ENCODE measurements around the gene PPM1D.
"Not testable (repeated sequence)": the region's sequence is repeated elsewhere in the genome, so short reads cannot be mapped to it uniquely, and the experiment has no call there.

The PPM1D gene

DNA sequence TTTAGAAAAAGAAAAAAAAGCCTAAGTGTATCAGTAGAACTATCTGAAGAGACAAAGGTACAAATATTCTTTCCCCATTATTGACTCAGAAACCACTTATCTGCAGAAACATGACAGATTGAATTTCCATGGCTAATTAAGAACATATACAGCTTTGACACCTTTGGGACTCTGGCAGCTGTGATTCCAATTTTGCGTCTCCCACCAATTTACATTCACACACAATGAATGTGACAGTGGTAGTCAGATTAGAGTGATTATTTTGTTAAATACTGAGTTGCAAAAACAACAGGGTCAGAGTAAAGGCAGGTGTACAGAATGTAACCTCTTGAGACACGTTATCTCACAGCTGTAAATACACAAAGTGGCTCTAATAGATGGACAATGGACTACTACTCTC lies 5.3 kb upstream of the PPM1D start:
- H3K36me3 ChIP-seq (ENCODE audit: control insufficient read depth, low read depth, low read length) = no peaks in the 10 kb centered on the region
- no peaks in the 10 kb centered on the region for H3K9me3 ChIP-seq (ENCODE audit: control insufficient read depth, low read depth, low read length)
- no peaks in the 10 kb centered on the region for H3K27me3 ChIP-seq (ENCODE audit: control insufficient read depth, insufficient read depth, low read length)
- no peak overlapping the region for H3K4me3 ChIP-seq (ENCODE audit: low read length)
- H3K9ac ChIP-seq (ENCODE audit: low read length) = no peak overlapping the region
- H3K27ac ChIP-seq (ENCODE audit: low read length) = no peak overlapping the region
- peaks cover 7% of the 10 kb centered on the region for H3K4me1 ChIP-seq (ENCODE audit: control insufficient read depth, low read depth, low read length)

DNA sequence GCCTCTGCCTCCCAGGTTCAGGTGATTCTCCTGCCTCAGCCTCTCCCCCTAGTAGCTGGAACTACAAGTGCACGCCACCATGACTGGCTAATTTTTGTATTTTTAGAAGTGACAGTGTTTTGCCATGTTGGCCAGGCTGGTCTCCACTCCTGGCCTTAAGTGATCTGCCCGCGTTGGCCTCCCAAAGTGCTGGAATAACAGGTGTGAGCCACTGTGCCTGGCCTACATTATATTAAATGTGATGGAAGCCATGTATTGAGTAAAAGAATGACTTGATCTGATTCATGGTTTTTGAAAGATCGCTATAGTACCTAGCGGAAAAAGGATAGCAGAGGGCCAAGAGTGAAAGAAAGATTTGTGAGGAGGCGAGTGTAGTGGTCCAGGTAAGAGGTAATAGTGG lies 2.7 kb upstream of the PPM1D start:
- Histone ChIP-seq H3K36me3 (ENCODE audit: control insufficient read depth, low read depth, low read length) (no peaks in the 10 kb centered on the region), H3K9ac (ENCODE audit: low read length) (no peak overlapping the region), H3K4me1 (ENCODE audit: control insufficient read depth, low read depth, low read length) (peaks cover 10% of the 10 kb centered on the region), H3K27ac (ENCODE audit: low read length) (no peak overlapping the region), H3K9me3 (ENCODE audit: control insufficient read depth, low read depth, low read length) (no peaks in the 10 kb centered on the region), H3K4me3 (ENCODE audit: low read length) (no peak overlapping the region), H3K27me3 (ENCODE audit: control insufficient read depth, insufficient read depth, low read length) (no peaks in the 10 kb centered on the region)

DNA sequence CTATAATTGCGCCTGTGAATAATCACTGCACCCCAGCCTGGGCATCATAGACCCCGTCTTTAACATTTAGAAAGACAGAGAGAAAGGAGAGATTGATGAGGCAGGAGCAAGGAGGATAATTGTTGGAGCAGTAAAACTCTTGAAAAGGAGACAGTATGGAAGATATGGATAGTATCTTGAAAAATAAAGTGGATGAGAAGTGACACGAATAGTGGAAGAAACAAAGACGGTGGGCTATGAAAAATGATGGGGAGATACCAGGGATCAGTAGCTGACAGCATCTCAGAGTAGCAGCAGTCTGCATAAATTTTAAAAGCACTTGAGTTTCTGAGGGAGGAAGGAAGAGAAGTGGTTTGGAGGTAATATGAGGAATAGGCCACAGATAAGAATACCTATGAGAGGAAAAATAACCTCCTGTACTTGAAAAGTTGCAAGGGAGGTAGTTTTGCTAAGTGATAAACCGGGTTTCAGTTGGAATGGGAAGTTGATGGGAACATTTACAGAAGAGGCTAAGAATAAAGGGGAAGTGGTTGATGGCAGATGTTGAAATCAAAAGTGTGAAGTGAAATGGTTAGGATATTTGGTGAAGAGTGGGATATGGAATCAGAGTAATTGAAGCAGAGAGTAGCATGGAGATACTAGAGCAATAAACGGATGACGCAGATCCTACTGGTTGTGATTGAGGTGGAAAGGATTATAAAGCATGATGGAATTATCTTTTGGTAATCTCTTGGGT lies 1.8 kb upstream of the PPM1D start:
- no peaks in the 10 kb centered on the region for H3K9me3 ChIP-seq (ENCODE audit: control insufficient read depth, low read depth, low read length)
- no peaks in the 10 kb centered on the region for H3K36me3 ChIP-seq (ENCODE audit: control insufficient read depth, low read depth, low read length)
- no peak overlapping the region for H3K27ac ChIP-seq (ENCODE audit: low read length)
- no peak overlapping the region for H3K9ac ChIP-seq (ENCODE audit: low read length)
- H3K4me1 ChIP-seq (ENCODE audit: control insufficient read depth, low read depth, low read length) = peaks cover 10% of the 10 kb centered on the region
- no peaks in the 10 kb centered on the region for H3K27me3 ChIP-seq (ENCODE audit: control insufficient read depth, insufficient read depth, low read length)
- no peak overlapping the region for H3K4me3 ChIP-seq (ENCODE audit: low read length)

DNA sequence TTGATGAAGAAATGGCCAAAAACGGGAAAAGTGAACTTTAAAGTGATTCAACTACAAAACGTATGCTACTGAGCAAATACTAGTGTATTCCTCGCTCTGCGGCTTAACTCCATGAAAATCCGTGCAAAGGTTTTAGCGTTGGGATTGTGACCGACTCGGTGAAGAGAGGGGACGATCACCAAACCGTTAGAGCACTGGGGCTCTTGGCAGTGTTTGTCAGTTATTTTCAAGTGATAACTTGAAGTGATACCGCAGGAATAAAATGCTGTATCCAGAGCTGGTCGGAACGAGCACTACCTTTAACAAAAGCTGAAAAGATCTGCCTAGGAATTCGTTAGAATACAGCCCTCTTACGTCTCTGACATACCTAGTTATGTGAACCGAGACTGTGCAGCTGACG lies 773 bp upstream of the PPM1D start:
- H3K36me3 ChIP-seq (ENCODE audit: control insufficient read depth, low read depth, low read length) = no peaks in the 10 kb centered on the region
- peak overlapping the region; percentile 99 for H3K27ac ChIP-seq (ENCODE audit: low read length)
- peak overlapping the region; percentile 99 for H3K9ac ChIP-seq (ENCODE audit: low read length)
- no peaks in the 10 kb centered on the region for H3K9me3 ChIP-seq (ENCODE audit: control insufficient read depth, low read depth, low read length)
- no peaks in the 10 kb centered on the region for H3K27me3 ChIP-seq (ENCODE audit: control insufficient read depth, insufficient read depth, low read length)
- peaks cover 10% of the 10 kb centered on the region for H3K4me1 ChIP-seq (ENCODE audit: control insufficient read depth, low read depth, low read length)
- H3K4me3 ChIP-seq (ENCODE audit: low read length) = peak overlapping the region; percentile 85

DNA sequence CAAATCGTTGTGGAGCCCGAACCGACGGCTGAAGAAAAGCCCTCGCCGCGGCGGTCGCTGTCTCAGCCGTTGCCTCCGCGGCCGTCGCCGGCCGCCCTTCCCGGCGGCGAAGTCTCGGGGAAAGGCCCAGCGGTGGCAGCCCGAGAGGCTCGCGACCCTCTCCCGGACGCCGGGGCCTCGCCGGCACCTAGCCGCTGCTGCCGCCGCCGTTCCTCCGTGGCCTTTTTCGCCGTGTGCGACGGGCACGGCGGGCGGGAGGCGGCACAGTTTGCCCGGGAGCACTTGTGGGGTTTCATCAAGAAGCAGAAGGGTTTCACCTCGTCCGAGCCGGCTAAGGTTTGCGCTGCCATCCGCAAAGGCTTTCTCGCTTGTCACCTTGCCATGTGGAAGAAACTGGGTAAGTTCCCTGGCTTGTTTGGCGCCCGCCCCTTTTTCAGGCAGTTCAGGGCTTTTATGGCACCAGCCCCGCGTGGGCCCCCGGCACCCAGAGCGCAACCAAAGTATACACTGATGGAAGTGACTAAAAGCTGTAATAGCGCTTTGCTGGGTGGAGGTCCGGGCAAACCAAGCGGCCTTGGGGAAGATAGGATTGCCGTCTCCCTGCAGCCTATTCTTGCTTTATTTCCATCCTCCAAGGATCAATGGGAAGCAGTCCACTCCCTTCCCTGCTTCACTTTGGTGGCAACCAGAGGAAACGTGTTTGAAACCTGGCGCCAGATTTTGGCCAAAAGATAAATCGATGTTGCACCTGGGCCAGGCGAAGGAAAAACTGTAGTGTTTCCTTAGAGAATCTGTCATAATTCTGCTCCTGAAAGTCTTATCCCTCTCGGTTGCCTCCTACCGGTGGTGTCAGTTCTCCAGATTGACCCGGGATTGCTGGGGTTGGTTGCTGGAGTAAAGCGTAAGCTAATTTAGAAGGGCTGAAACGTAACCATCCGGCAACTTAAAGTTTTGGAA lies 775 bp downstream of the PPM1D start:
- Histone ChIP-seq H3K27me3 (ENCODE audit: control insufficient read depth, insufficient read depth, low read length) (no peaks in the 10 kb centered on the region), H3K27ac (ENCODE audit: low read length) (peak overlapping the region; percentile 64), H3K36me3 (ENCODE audit: control insufficient read depth, low read depth, low read length) (no peaks in the 10 kb centered on the region), H3K4me1 (ENCODE audit: control insufficient read depth, low read depth, low read length) (peaks cover 10% of the 10 kb centered on the region), H3K9me3 (ENCODE audit: control insufficient read depth, low read depth, low read length) (no peaks in the 10 kb centered on the region), H3K9ac (ENCODE audit: low read length) (peak overlapping the region; percentile 86), H3K4me3 (ENCODE audit: low read length) (peak overlapping the region; percentile 85)

DNA sequence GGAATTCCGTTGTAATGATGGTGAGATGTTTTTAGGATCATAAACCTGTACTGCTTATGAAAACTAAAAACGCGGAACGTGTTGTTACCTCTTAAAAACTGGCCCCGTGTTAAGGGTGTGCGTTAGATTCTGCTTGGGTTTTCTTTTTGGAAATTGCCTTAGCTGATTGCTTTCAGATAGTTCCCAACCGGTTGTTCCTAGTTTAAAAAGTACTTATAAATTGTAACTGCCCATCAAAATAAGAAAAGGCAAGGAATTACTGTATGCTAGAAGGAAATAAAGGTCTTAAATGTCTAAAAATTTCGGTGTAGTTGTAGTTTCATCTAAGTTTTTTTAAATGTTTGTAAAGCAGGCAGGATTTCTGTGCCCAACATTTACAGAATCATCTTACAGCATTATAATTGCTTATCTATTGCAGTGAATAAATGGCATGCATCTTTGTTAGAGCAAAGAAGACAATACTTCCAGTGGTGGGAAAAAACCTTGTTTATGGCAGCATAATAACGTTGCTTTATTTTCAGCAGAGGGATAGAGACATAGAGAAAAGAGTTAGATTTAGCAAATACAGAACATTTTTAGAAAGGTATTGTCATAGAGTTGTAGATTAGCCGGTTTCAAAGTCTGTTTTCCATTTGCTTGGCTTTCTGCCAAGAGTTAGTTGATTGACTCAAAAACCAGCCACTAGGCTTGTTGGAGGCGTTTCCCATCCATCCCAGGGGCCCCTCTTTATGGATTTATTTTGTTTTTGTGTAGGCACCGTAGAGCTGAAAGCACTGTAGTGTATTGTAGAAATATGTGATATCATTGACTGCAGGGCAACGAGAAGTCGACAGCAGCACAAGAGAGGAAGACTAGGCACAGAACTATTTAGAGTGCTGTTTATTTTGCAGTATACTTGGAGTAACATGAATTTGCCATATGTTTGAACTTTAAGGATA lies 1.7 kb downstream of the PPM1D start:
- H3K4me3 ChIP-seq (ENCODE audit: low read length) = peak overlapping the region; percentile 85
- H3K27me3 ChIP-seq (ENCODE audit: control insufficient read depth, insufficient read depth, low read length) = no peaks in the 10 kb centered on the region
- no peaks in the 10 kb centered on the region for H3K36me3 ChIP-seq (ENCODE audit: control insufficient read depth, low read depth, low read length)
- H3K9me3 ChIP-seq (ENCODE audit: control insufficient read depth, low read depth, low read length) = no peaks in the 10 kb centered on the region
- H3K4me1 ChIP-seq (ENCODE audit: control insufficient read depth, low read depth, low read length) = peaks cover 10% of the 10 kb centered on the region
- H3K27ac ChIP-seq (ENCODE audit: low read length) = no peak overlapping the region
- H3K9ac ChIP-seq (ENCODE audit: low read length) = peak overlapping the region; percentile 86

DNA sequence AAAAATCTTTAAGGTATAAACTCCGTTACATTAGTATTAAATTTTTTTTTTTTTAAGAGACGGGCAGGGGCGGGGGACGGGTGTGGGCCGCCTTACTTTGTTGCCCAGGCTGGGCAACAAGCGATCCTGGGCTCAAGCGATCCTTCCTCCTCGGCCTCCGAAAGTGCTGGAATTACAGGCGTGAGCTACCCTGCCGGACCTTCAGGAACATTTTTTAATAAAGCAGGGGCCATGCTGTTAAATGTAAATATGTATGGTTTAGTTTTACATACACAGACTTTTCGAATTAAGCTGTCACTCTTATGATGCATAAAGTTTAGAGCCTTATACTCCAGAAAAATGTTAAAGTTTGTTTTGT lies 2.4 kb downstream of the PPM1D start:
- Histone ChIP-seq H3K9me3 (ENCODE audit: control insufficient read depth, low read depth, low read length) (no peaks in the 10 kb centered on the region), H3K4me1 (ENCODE audit: control insufficient read depth, low read depth, low read length) (peaks cover 10% of the 10 kb centered on the region), H3K27me3 (ENCODE audit: control insufficient read depth, insufficient read depth, low read length) (no peaks in the 10 kb centered on the region), H3K4me3 (ENCODE audit: low read length) (peak overlapping the region; percentile 85), H3K36me3 (ENCODE audit: control insufficient read depth, low read depth, low read length) (no peaks in the 10 kb centered on the region), H3K27ac (ENCODE audit: low read length) (no peak overlapping the region), H3K9ac (ENCODE audit: low read length) (peak overlapping the region; percentile 86)

DNA sequence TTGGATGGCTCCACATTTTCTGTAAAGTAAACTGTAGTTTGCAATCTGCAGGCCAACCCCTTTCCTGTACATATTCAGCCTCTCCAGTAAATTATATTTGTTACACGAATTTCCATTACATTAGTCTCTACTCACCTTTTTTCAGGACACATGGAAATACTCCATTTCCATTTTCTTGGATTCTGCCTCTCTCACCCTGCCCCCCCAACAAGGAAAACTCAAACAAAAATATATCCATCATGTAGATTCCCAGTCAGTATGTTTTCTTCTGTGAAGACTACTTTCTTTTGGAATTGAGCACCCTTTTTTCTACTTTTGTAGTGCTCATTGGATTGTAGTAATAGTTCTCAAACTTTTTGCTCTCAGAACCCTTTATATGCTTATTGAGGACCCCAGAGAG lies 2.9 kb downstream of the PPM1D start:
- peaks cover 10% of the 10 kb centered on the region for H3K4me1 ChIP-seq (ENCODE audit: control insufficient read depth, low read depth, low read length)
- H3K9ac ChIP-seq (ENCODE audit: low read length) = peak overlapping the region; percentile 86
- H3K27me3 ChIP-seq (ENCODE audit: control insufficient read depth, insufficient read depth, low read length) = no peaks in the 10 kb centered on the region
- H3K4me3 ChIP-seq (ENCODE audit: low read length) = peak overlapping the region; percentile 85
- H3K9me3 ChIP-seq (ENCODE audit: control insufficient read depth, low read depth, low read length) = no peaks in the 10 kb centered on the region
- no peak overlapping the region for H3K27ac ChIP-seq (ENCODE audit: low read length)
- H3K36me3 ChIP-seq (ENCODE audit: control insufficient read depth, low read depth, low read length) = no peaks in the 10 kb centered on the region

DNA sequence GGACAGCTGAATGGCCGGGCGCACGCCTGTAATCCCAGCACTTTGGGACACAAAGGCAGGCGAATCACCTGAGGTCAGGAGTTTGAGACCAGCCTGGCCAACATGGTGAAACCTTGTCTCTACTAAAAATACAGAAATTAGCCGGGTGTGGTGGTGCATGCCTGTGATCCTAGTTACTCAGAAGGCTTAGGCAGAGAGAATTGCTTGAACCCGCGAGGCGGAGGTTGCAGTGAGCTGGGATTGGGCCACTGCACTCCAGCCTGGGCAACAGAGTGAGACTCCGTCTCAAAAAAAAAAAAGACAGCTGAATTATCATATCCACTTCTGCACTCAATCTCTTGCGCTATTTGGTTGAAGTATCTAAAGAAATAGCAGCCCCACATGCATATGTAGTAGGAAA lies 3.5 kb downstream of the PPM1D start:
- H3K9ac ChIP-seq (ENCODE audit: low read length); H3K4me1 ChIP-seq (ENCODE audit: control insufficient read depth, low read depth, low read length); H3K36me3 ChIP-seq (ENCODE audit: control insufficient read depth, low read depth, low read length); H3K9me3 ChIP-seq (ENCODE audit: control insufficient read depth, low read depth, low read length); H3K27me3 ChIP-seq (ENCODE audit: control insufficient read depth, insufficient read depth, low read length); H3K27ac ChIP-seq (ENCODE audit: low read length); H3K4me3 ChIP-seq (ENCODE audit: low read length): not testable (repeated sequence)

DNA sequence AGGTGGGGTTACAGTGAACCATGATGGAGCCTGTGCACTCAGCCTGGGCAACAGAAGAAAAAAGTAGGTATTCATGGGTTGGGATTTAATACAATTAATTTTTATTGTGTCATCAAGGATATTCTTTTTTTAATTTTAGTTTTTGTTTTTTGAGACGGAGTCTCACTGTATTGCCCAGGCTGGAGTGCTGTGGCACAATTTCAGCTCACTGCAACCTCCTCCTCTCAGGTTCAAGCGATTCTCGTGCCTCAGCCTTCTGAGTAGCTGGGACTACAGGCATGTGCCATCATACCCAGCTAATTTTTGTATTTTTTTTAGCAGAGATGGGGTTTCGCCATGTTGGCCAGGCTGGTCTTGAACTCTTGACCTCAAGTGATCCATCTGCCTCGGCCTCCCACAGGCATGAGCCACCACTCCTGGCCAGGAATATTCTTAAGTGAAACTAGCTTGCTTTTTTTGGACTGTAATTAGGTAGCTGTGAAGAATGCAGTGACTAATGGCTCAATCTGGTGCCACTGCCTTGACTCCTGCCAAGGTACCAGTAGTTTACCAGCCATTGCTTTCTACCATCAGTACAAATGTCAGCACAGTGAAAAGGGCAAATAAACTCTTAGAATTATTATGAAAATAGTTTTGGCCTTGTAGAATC lies 4.8 kb downstream of the PPM1D start:
- no peak overlapping the region for H3K4me3 ChIP-seq (ENCODE audit: low read length)
- H3K9ac ChIP-seq (ENCODE audit: low read length) = no peak overlapping the region
- H3K4me1 ChIP-seq (ENCODE audit: control insufficient read depth, low read depth, low read length) = peaks cover 4% of the 10 kb centered on the region
- no peaks in the 10 kb centered on the region for H3K36me3 ChIP-seq (ENCODE audit: control insufficient read depth, low read depth, low read length)
- H3K27me3 ChIP-seq (ENCODE audit: control insufficient read depth, insufficient read depth, low read length) = no peaks in the 10 kb centered on the region
- H3K9me3 ChIP-seq (ENCODE audit: control insufficient read depth, low read depth, low read length) = no peaks in the 10 kb centered on the region
- H3K27ac ChIP-seq (ENCODE audit: low read length) = no peak overlapping the region

DNA sequence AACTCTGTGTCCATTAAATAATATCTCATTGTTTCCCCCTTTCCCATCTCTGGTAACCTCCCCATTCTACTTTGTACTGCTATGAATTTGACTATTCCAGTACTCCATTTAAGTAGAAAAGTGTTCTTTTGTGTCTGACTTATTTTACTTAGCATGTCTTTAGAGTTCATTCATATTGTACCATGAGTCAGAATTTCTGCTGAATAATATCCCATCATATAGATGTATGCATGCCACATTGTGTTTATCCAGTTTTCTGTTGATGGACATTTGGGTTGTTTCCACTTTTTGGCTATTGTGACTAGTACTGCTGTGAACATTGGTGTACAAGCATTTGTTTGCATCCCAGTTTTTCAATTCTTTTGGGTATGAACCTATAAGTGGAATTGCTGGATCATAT lies 6.0 kb downstream of the PPM1D start:
- Histone ChIP-seq H3K9ac (ENCODE audit: low read length) (no peak overlapping the region), H3K9me3 (ENCODE audit: control insufficient read depth, low read depth, low read length) (no peaks in the 10 kb centered on the region), H3K36me3 (ENCODE audit: control insufficient read depth, low read depth, low read length) (no peaks in the 10 kb centered on the region), H3K27ac (ENCODE audit: low read length) (no peak overlapping the region), H3K4me3 (ENCODE audit: low read length) (no peak overlapping the region), H3K27me3 (ENCODE audit: control insufficient read depth, insufficient read depth, low read length) (no peaks in the 10 kb centered on the region), H3K4me1 (ENCODE audit: control insufficient read depth, low read depth, low read length) (peaks cover 4% of the 10 kb centered on the region)
